Stimulated activated CD4-positive, alpha-beta T cell treated with anti-CD3 and anti-CD28 coated beads, TNF-alpha, amount 100 ng/mL, for 1 hour (primary cell): ENCODE results near the gene TOP2A.
A peak's percentile ranks its signal among the peaks of the same experiment; 100 is the strongest.

Experiments
- DNase-seq, 3 donors: peaks; one replicate each; pipeline ENCODE4 v3.0.0-alpha.2; 2020; ENCODE audit warnings: low read depth in 3 of 3, low spot score in 1 of 3

Gene TOP2A

DNA sequence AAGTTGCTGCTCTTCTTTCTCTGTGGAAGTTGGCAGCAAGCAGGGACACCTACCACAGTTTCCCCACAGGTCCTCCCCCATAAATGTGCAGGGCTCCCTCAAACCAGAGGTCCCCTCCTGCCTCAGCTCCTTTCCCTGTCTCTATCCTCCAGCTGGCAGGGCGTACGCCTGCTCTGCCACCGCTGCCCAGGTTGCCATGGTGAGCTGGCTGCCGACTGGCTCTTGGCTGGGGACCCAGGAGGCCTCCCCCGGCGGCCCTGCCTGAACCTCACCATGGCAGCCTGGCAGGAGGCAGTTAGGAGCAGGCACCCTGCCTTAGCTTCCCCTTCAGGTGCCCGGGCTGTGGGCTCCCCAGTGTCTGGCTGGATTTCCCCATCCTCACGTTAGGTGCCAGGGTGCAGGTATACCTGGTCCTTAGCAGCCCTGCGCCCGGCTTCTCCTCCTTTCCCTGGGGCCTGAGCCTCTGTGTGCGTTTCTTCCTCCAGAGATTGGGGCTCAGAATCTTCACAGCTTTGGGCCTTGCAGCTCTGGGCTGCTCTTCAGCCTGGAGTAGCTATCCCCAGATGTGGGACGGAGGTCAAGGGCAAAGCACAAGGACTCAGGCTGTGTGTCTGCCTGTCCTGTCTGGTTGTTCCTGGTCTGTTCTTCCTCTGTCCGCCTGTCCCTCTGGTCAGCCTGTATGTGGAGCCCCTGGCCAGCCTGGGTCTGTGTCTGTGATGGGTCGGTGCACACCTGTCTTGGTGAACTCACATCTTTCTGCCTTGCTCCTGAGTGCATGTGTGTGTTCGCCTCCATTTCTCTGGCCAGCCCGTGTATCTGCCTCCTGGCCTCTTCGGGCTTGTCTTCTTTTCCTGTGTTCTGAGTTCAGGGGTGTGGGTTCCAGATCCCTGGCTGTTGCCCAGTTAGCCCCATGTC, 68.9 kb downstream of the TOP2A start:
- DNase-seq, result no peak

DNA sequence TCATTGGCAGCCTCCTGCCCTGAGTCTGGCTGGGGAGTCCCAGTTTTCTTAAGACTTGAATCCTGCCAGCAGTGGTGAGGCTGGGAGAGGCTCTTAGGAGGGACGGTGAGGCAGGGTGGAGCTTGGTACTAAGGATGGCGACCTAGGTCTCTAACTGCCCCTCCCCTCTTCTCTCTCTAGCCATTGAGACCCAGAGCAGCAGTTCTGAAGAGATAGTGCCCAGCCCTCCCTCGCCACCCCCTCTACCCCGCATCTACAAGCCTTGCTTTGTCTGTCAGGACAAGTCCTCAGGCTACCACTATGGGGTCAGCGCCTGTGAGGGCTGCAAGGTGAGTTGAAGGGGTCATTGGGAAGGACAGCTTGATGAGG, 69.6 kb downstream of the TOP2A start:
- no peak for DNase-seq

DNA sequence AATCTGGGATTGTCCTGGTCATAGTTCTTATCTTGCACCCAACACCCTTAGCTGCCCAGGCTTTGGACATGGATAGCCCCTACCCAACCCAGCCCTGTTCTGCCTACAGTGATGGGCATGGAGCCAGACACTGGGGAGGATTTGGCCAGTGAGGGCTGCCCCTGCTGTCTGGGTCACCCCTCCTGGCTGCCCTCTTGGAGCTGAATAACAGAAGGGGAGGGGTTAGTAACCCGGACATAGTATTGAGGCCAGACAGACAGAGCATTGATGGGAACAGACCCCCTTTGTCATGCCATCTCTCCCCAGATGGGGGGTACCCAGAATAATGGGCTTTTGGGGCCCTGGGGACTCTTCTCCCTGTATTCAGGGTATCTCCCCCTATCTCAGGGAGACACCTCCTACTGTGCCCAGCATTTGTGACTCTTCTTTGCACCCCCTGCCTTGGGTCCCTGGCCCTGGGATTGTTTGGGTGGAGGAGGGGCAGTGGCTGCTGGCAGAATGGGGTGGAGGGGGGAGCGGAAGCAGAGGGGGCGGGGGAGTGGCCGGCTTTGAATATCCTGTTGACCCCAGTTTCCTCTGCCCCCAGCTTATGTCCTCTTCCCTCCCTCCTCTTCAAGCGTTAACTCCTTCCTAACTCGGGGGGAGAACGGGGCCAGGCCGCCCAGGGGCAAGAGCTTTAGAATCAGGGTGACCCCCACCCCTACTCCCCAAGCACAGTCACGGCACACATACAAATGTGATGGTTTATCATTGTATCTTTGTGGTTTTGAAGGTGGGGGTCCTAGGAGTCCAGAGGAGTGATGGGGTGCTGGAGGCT, 70.2 kb downstream of the TOP2A start:
- no peak for DNase-seq

DNA sequence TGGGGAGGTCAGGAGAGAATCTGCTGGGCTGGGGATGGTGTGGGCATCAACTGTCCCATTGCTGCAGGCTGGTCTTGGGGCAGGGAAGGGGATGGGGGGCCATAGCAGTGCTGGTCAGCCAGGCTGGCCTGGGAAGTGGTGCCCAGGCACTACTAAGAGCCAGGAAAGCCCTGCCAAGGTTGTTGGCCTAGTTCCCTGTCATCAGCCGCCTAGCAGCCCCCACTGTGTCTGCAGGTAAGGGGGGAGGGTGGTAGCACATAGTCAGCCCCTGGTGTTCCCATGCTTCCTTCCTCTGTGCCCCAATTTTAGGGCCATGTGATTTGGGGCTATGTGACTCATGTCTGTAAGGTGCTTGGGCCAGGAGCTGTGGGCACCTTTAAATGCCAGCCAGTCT, 70.9 kb downstream of the TOP2A start:
- no peak for DNase-seq

DNA sequence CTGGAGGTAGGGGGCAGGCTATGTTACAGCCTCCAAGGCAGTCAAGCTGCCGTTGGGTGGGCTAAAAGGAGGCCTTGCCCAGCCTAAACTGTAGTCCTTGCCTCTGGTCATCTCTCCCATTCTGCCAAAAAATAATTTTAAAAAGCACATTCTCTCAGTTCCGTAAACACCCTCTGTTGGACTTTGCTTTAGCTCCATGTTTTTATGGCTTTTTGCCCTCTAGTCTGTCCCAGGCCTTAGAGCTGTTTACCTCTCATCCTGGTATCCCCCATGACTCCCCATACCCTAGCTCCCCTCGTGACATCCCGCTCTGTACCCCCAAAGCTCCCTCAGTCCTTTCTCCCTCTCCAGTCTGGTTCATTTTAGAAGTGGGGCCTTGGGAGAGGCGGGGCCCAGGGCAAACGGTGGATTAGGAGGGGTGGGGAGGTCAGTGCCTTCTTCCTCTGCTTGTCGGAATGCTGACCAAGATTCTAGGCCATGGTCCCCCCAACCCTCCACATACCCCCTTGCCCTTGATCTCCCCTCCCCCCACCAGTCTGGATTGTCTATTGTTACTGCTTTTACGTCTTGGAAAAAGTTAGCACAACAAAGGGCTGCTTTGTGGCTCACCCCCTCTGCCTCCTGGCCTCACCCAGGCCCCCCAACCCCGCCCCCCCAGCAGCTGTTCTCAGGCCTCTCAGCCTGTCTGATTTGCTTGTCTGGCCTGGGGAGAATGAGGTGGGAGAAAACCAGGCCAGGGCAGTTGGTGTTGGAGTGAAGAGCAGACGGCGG, 71.5 kb downstream of the TOP2A start:
- DNase-seq, result no peak

DNA sequence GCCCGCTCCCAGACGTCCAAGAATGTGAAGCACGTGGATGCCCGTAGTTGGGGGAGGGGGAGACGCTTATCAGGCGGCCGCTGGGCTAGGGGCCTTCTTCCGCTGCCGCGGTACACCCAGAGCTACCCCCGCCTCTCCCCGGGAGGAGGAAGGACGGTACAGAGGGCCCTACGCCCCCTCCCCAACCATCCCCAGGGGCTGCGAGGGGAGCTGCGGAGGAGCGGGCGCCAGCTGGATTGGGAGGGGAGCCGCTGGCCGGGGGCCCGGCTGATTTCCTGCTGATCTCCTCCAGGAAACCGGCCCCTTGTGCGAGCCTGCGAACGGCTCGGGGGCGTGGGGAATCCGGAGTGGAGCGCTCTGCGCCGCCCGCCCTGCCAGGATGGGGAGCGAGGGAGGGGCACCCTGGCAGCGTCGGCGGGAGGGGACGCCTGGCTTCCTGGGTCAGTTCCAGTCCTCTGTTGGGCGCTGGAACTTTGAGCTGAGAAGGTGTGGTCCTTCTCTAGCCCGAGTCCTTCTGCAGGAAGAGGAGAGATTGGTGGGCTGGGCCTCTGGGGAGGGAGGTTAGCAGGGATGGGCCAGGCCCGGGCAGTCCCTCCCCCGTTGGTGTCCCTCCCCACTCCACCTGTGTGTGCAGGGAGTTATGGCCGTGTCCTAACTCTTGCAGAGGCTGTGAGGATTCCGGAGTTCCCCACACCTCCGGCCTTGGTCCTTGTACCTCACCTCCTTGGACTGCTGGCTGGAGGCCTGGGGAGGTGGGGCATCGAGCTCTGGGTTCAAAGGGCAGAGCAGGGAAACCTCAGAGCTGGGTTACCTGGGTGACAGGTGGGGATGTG, 72.3 kb downstream of the TOP2A start:
- DNase-seq, result no peak

DNA sequence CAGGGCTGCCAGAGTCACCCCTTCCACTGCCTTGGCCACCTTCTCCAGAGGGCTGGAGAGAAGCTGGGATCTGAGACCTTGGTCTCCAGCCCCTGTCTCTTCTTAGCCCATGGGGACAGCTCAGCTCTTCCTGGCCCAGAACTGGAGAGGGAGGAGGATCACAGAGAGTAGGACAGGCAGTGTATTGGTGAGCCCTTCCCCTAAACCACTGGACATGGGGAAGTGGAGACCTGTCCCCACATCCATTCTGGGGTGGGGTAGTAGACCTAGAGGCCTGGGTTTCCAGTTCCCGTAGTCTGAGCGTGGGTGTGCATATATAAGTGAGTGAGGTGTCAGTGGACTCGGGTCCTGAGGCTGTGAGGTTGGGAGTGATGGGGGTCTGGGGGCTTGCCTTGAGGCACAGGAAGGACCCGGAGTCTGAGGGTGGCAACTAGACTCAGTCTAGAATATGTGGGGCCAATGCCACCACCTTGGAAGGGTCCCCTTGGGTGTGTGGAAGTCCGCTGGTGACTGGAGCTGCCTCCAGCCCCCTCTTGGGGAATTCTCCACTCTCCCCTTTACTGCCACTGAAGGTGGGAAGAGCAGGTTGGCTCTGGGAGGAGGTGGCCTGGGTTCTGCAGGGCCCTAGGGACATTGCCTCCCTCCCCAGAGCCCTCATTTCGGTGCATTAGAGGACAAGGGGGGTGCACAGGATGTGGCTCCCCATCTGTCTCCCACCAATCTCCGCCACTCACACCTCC, 73.1 kb downstream of the TOP2A start:
- no peak for DNase-seq

DNA sequence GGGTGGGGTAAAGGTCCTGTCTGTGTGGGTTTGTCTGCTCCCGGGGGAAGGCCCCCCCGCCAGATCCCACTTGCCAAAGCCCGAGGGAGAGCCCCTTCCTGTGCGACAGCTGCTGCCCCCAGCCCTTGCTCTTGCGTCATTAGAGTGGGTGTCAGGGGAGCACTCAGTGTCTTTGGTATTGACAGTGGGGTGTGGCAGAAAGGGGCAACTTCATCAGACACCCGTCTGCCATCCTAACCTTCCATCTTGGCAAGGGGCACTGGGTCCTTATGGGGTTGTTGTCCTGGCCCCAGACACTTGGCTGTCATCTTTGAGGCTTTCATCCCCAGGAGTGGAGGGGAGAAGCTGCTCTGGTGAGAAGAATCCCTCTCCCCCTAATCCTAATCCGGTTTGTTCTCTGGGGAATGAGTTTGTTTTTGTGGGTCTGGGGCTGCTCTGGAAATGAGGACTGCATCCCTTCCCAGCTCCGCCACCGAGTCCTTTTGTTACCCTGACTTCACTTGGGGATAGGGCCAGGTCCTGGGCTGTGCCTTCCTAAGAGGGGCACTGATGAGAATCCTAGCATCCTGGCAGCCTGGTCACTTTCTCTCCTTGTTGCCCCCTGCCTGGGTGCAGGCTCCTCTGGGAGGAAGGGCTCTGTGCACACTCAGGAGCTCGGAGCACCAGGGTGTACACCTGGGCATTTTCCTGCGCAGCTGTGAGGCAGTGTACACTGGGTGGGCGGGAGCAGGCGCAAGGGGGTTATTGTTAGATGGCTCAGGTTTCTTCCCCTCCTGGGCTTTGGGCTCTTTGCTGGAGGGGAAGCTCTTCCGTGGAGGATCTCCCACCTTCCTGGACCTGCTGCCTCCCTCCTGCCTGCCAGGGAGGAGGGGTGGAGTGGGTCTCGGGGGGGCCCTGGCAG, 74.2 kb downstream of the TOP2A start:
- no peak for DNase-seq

DNA sequence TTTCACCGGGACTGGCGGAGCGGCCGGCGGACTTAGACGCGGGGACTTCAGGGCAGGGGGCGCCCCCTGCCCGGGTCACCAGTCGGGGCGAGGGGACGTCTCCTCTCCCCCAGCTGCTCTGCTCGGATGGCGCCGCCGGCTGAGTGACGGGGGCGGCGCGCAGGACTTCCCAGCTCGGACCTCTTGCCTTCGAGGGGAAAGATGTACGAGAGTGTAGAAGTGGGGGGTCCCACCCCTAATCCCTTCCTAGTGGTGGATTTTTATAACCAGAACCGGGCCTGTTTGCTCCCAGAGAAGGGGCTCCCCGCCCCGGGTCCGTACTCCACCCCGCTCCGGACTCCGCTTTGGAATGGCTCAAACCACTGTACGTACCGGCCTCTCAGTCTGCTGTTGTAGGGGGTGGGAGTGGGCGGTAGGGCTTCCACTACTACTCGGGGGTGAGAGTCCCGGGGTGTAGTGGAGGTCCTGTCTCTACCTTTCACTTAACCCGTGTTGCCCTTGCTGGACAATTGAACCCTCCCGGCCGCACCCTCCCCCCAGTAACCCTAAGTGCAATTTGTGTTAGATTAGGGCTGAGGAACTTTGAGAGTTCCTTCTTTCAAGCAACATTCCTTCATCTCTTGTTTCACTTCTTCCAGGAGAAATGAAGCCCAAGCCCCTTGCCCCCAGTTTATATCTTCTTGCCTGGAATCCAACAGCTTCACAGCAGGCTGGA, 75.0 kb downstream of the TOP2A start:
- no peak for DNase-seq

DNA sequence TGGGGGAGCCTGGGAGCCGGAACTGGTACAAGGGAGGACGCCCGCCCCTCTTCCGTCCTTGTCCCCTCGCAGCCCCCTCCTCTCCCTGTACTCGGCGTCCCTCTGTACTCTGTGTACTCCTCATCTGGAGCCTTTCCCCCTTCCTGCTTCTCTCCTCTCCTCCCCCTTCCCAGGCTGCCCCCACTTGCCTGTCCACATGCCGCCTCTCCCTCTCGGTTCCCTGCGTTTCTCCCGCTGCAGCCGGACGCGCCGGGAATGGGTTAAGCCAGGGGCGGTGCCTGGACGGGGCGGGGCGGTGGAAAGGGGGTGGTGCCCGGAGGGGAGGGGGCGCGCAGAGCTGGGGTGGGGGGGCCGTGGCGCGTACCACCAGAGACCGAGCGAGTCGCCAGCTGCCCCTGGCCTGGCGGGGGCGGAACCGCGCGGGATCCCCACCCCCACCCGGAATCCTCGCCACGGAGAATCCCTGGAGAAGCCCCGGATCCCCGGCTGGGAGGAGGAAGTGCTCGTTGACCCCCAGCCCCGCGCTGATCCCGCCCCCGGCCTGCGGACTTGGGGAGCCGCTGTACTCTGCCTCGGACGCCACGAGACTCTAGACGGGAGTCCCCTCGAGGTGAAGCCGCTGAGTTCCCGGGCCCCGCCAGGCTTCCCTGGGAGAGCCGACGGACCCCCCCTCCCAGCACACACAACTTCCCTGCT, 75.7 kb downstream of the TOP2A start:
- DNase-seq, result no peak

DNA sequence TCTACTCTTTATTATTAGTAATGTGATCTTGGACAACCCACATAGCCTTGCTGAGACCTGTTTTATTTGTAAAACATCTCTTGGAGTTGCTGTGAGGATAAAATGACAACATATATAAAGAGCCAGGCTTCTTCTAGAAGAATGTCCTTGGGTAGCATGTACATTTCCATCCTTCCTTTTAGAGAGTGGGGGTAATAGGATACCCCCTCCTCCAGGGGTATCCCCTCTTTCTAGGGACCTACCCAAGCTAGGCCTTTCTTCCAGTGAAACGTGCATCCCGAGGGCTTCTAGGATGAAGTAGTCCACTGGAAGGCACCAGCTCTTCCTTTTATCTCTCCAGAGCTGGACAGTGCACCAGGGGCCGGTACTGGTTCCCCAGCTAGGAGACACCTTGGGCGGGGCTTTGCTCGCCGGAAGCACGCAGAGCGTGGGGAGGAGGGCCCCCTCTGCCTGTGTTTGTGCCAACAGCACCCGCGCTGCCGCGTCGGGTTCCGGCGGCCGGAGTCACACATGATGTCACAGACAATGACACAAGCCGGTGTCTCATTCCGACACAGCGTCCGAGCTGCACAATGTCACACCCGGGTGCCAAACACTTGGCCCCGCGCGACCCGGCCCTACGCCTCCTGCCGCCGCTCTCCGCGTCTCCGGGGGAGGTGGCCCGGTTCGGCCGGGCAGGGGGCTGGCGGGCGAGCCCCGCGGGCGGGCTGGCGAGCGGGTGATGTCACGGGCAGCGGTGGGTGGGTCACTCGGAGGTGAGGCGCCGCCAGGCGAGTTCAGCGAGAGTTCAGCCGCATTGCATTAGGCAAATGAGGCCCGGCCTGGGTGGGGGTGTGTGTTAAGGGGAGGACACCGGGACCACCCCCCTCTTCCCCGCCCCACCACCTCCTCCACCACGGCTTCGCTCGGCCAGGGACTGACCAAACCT, 76.6 kb downstream of the TOP2A start:
- peak; percentile 62 to 73 (median 70) for DNase-seq

DNA sequence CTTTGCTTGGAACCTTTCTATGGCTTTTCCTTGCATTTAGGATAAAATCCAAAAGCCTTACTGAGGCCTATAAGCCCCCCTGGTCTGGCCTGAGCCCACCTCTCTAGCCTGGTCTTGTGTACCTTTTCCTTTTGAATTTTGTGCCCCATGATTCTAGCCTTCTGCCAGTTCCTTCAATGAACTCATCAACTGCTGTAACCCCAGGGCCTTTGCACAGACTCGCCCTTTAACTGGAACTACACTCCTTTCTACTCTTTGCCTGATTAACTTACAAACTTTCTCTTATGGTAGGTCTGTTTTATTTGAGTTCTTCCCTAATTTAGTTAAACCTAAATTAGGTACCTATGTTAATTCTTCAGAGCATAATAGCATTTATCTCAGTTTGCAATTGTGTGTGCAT, 77.4 kb downstream of the TOP2A start:
- DNase-seq, result no peak

DNA sequence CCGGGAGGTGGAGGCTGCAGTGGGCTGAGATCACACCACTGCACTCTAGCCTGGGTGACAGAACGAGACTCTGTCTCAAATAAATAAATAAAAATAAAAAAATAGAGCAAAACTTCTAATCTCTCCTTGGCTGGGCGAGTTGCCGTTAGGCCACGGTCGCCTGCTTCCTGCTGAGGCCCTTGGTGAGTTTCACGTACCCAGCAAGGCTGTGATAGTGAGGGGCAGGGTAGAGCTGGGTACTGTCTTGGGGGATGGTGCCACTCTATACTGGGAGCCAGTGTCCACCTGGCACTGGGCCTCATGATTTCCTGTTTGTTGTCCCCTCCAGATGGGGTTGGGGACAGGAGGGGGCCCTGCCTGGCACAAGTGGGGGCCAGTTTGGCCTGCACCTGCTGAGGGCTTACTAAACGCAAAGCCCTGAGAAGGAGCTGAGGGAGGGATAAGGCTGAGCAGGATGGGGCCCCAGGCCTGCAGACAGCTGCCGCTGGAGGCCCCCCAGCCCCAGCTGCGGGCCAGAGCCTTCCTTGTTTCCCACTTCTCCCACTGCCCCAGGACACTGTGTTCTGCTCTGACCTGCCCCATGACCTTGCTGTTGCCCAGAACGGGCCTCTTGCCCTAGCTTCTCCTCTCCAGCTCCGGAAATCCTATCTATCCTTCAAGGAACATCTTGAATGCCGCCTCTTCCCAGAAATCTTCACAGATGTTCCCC, 78.6 kb downstream of the TOP2A start:
- no peak for DNase-seq
